Glutamatergic neuron (in vitro differentiated cells): Measurements from ENCODE around the gene MAN1A1. TPM values are rescaled to one million over a fixed set of nuclear protein-coding genes. Genes with fewer than 3 reads are reported as not detected.

Experiments
- DNase-seq: peaks from one replicate; pipeline ENCODE4 v3.0.0; 2022
- H3K27ac Mint-ChIP-seq: one replicate; pipeline ENCODE4 v1.8.0; 2020; ENCODE audit warnings: mild to moderate bottlenecking, mixed read lengths, inconsistent platforms; ENCODE audit not compliant: unreplicated experiment
- H3K27me3 Mint-ChIP-seq: one replicate; pipeline ENCODE4 v1.8.0; 2020; ENCODE audit warnings: mild to moderate bottlenecking, moderate library complexity, mixed read lengths, inconsistent platforms; ENCODE audit not compliant: unreplicated experiment
- H3K36me3 Mint-ChIP-seq: one replicate; pipeline ENCODE4 v1.8.0; 2020; ENCODE audit warnings: mild to moderate bottlenecking, mixed read lengths, inconsistent platforms; ENCODE audit not compliant: unreplicated experiment
- H3K4me1 Mint-ChIP-seq: one replicate; pipeline ENCODE4 v1.8.0; 2020; ENCODE audit warnings: mild to moderate bottlenecking, low read depth, mixed read lengths, inconsistent platforms; ENCODE audit not compliant: unreplicated experiment
- H3K4me3 Mint-ChIP-seq: one replicate; pipeline ENCODE4 v1.8.0; 2020; ENCODE audit warnings: mild to moderate bottlenecking, mixed read lengths, inconsistent platforms; ENCODE audit not compliant: unreplicated experiment
- H3K9me3 Mint-ChIP-seq: one replicate; pipeline ENCODE4 v1.8.0; 2020; ENCODE audit warnings: mild to moderate bottlenecking, moderate library complexity, mixed read lengths, inconsistent platforms; ENCODE audit not compliant: unreplicated experiment
- CTCF ChIP-seq: fragments of 200-600 bp; sonication (generic); IDR thresholded peaks from one replicate; pipeline ENCODE4 v1.5.0; 2021; ENCODE audit not compliant: partially characterized antibody, unreplicated experiment
- long read RNA-seq: library from polyadenylated mRNA; unstranded; transcript quantifications from one replicate; pipeline ENCODE4 v2.0.0, GENCODE V29; 2020; ENCODE audit not compliant: unreplicated experiment
- total RNA-seq: library from RNA; stranded (reverse); fragmentation: NEBNext Ultra II Directional; extraction: Animal tissue kit (Norgen Biotek cat#: 25700); gene quantifications from one replicate; pipeline ENCODE4 v1.2.1, GENCODE V29; 2021; ENCODE audit not compliant: unreplicated experiment

Gene MAN1A1
- total RNA-seq = 10.5 TPM
- long read RNA-seq = 0 reads

- DNase-seq = peak; percentile 92
- Mint-ChIP-seq H3K4me3 (peak within 1 kb of the TSS; percentile 90), H3K4me1 (peaks cover 20% of the 10 kb centered on the region), H3K27me3 (peaks cover 3% of the 10 kb centered on the region), H3K9me3 (peaks cover 8% of the 10 kb centered on the region), H3K27ac (peak within 1 kb of the TSS; percentile 35), H3K36me3 (peaks cover 4% of the 10 kb centered on the region)
- no peak for TF ChIP-seq CTCF
Measured at GRCh38 chr6:119349361-119350201, at the start of gene MAN1A1. Gene MAN1A1 (minus strand): TSS chr6:119349761. CDS start chr6:119349065, 696 bp downstream.

- TF ChIP-seq CTCF = no peak
- Mint-ChIP-seq H3K4me1 (no peaks in the 10 kb centered on the region), H3K27ac (no peak overlapping the region), H3K9me3 (peaks cover 3% of the 10 kb centered on the region), H3K27me3 (peaks cover 3% of the 10 kb centered on the region), H3K36me3 (peaks cover 12% of the 10 kb centered on the region), H3K4me3 (no peak overlapping the region)
- no peak for DNase-seq
Measured at GRCh38 chr6:119395192-119395591, 45.6 kb upstream of the MAN1A1 start.

- Mint-ChIP-seq H3K36me3 (no peaks in the 10 kb centered on the region), H3K27me3 (peaks cover 4% of the 10 kb centered on the region)
Measured at GRCh38 chr6:119390247-119390793, 40.8 kb upstream of the MAN1A1 start.

GRCh38 chr6:119385994-119386393 is 36.4 kb upstream of the MAN1A1 start:
- Mint-ChIP-seq H3K27ac (no peak overlapping the region), H3K4me1 (no peaks in the 10 kb centered on the region), H3K4me3 (no peak overlapping the region), H3K36me3 (no peaks in the 10 kb centered on the region), H3K9me3 (no peaks in the 10 kb centered on the region), H3K27me3 (peaks cover 2% of the 10 kb centered on the region)
- no peak for TF ChIP-seq CTCF
- DNase-seq = no peak

More at GRCh38 chr6:119390247-119390793, 40.8 kb upstream of the MAN1A1 start:
- TF ChIP-seq CTCF = no peak
- no peaks in the 10 kb centered on the region for H3K4me1 Mint-ChIP-seq
- H3K27ac Mint-ChIP-seq = no peak overlapping the region
- DNase-seq = no peak
- peaks cover 1% of the 10 kb centered on the region for H3K9me3 Mint-ChIP-seq
- H3K4me3 Mint-ChIP-seq = no peak overlapping the region

- Mint-ChIP-seq H3K9me3 (no peaks in the 10 kb centered on the region), H3K27me3 (peaks cover 3% of the 10 kb centered on the region), H3K27ac (no peak overlapping the region), H3K36me3 (peaks cover 4% of the 10 kb centered on the region), H3K4me1 (no peaks in the 10 kb centered on the region), H3K4me3 (no peak overlapping the region)
- DNase-seq = no peak
- no peak for TF ChIP-seq CTCF
Measured at GRCh38 chr6:119384444-119384843, 34.9 kb upstream of the MAN1A1 start.
